GM12878 (cell line): ENCODE results near the gene NMRK1. TPM values are rescaled to one million over a fixed set of nuclear protein-coding genes. Genes with fewer than 3 reads are reported as not detected.

Experiments used
- ATAC-seq: fragments of 200-7000 bp; cut with Tn5 transposase; 3 replicates; pipeline ENCODE4 v1.9.1; 2020; ENCODE audit warnings: mild to moderate bottlenecking, moderate library complexity
- BruUV-seq: library from RNA; stranded (reverse); fragments of 400-500 nt; replicated peaks from 2 replicates; lab custom pipeline; 2021; lab: Mats Ljungman, UMichigan
- CTCF ChIA-PET: fragments of 300-600 bp; sonication (Branson Sonifier 250); formaldehyde crosslinking; extraction: SDS; loops from one replicate; lab custom pipeline; 2021; ENCODE audit warnings: inconsistent platforms; lab: Yijun Ruan, JAX
- POLR2A ChIA-PET: fragments of 350-600 bp; formaldehyde crosslinking; extraction: SDS; loops from one replicate; lab custom pipeline; 2021; ENCODE audit warnings: inconsistent platforms; lab: Charles Lee
- RAD21 ChIA-PET: fragments of 300-600 bp; sonication (Branson Sonifier 250); formaldehyde crosslinking; loops from one replicate; lab custom pipeline; 2023; ENCODE audit warnings: antibody characterized with exemption; ENCODE audit not compliant: unreplicated experiment; lab: Charles Lee
- SMC1A ChIA-PET: fragments of 300-600 bp; sonication (Branson Sonifier 250); formaldehyde crosslinking; loops from one replicate; lab custom pipeline; 2023; ENCODE audit not compliant: unreplicated experiment, uncharacterized antibody; lab: Charles Lee
- DNase-seq: peaks from one replicate; pipeline ENCODE4 v3.0.0-alpha.2; 2011; ENCODE audit warnings: low read depth, low spot score
- FAIRE-seq: peaks from 3 replicates; lab custom pipeline; 2011; peaks lifted over from hg19 to GRCh38; lab: Jason Lieb, UNC
- H2AFZ ChIP-seq: 2 replicates; pipeline ENCODE4 v1.6.0; 2011; ENCODE audit warnings: low read depth, low read length, control low read depth; ENCODE audit not compliant: control insufficient read depth
- H3K27ac ChIP-seq: 2 replicates; pipeline ENCODE4 v1.5.1; 2011; ENCODE audit warnings: control low read depth; ENCODE audit not compliant: control insufficient read depth, insufficient read depth
- H3K27me3 ChIP-seq, 2 experiments: replicated peaks in 1 of 2; 2 replicates each; pipeline versions ENCODE4 v1.6.0 to v1.6.1; 2011; ENCODE audit warnings: low read length in 1 of 2; ENCODE audit not compliant: control insufficient read depth in 2 of 2, insufficient read depth in 2 of 2
- H3K36me3 ChIP-seq, 2 experiments: 2 replicates each; pipeline ENCODE4 v1.5.1; 2011; ENCODE audit warnings: low read length in 1 of 2; ENCODE audit not compliant: control insufficient read depth in 2 of 2, insufficient read depth in 2 of 2
- H3K4me1 ChIP-seq: 2 replicates; pipeline ENCODE4 v1.6.1; 2011; ENCODE audit warnings: mild to moderate bottlenecking, low read length, moderate library complexity, mixed read lengths; ENCODE audit not compliant: control insufficient read depth, insufficient read depth
- H3K4me2 ChIP-seq: 2 replicates; pipeline ENCODE4 v1.6.0; 2011; ENCODE audit warnings: control low read depth; ENCODE audit not compliant: control insufficient read depth, insufficient read depth
- H3K4me3 ChIP-seq: fragments of 200-600 bp; sonication (generic); 2 replicates; pipeline ENCODE4 v1.5.1; 2016
- H3K79me2 ChIP-seq: 2 replicates; pipeline ENCODE4 v1.6.0; 2011; ENCODE audit warnings: low read length; ENCODE audit not compliant: control insufficient read depth, insufficient read depth
- H3K9ac ChIP-seq: 2 replicates; pipeline ENCODE4 v1.8.0; 2011; ENCODE audit warnings: low read length, control low read depth, mixed read lengths; ENCODE audit not compliant: control insufficient read depth, insufficient read depth
- H3K9me3 ChIP-seq: replicated peaks from 3 replicates; pipeline ENCODE4 v1.5.1; 2011; ENCODE audit warnings: mild to moderate bottlenecking, low read length; ENCODE audit not compliant: control insufficient read depth, insufficient read depth
- H4K20me1 ChIP-seq: 2 replicates; pipeline ENCODE4 v1.6.0; 2011; ENCODE audit not compliant: control insufficient read depth, insufficient read depth
- BRCA1 ChIP-seq: IDR thresholded peaks from 2 replicates; pipeline ENCODE4 v1.6.1; 2011; ENCODE audit warnings: low read depth, low read length, improper control_type of control experiment
- CBX5 ChIP-seq: sonication (generic); IDR thresholded peaks from 2 replicates; pipeline ENCODE4 v1.6.1; 2016; ENCODE audit warnings: low read depth, moderate library complexity, mild to moderate bottlenecking, inconsistent platforms
- CHD1 ChIP-seq: IDR thresholded peaks from 2 replicates; pipeline ENCODE4 v1.6.1; 2012; ENCODE audit warnings: low read depth, low read length, improper control_type of control experiment
- FOXK2 ChIP-seq: fragments of 450-650 bp; IDR thresholded peaks from 2 replicates; pipeline ENCODE4 v1.6.1; 2017; ENCODE audit warnings: mild to moderate bottlenecking, moderate library complexity
- FOXM1 ChIP-seq: IDR thresholded peaks from 2 replicates; pipeline ENCODE4 v1.6.1; 2012; ENCODE audit warnings: low read depth, mild to moderate bottlenecking, inconsistent platforms, low read length, moderate library complexity
- IKZF2 ChIP-seq, 2 experiments: fragments of 450-650 bp; IDR thresholded peaks; 2 replicates each; pipeline ENCODE4 v1.6.1; 2017; ENCODE audit warnings: mild to moderate bottlenecking in 2 of 2, moderate library complexity in 2 of 2
- KAT2A ChIP-seq: conservative IDR thresholded peaks from 2 replicates; pipeline ENCODE4 v1.6.1; 2011; ENCODE audit warnings: low read depth, low read length; ENCODE audit not compliant: control insufficient read depth
- LARP7 ChIP-seq: fragments of 450-650 bp; IDR thresholded peaks from 2 replicates; pipeline ENCODE4 v1.6.1; 2017; ENCODE audit warnings: mild to moderate bottlenecking
- MTA2 ChIP-seq: fragments of 450-650 bp; IDR thresholded peaks from 2 replicates; pipeline ENCODE4 v1.6.1; 2016; ENCODE audit warnings: low read depth, mild to moderate bottlenecking, moderate library complexity
- NBN ChIP-seq: fragments of 450-650 bp; IDR thresholded peaks from 2 replicates; pipeline ENCODE4 v1.6.1; 2016
- RBBP5 ChIP-seq: fragments of 200-600 bp; sonication (generic); conservative IDR thresholded peaks from 2 replicates; pipeline ENCODE4 v1.6.1; 2016
- SIX5 ChIP-seq: IDR thresholded peaks from 2 replicates; pipeline ENCODE4 v1.6.1; 2011; ENCODE audit warnings: mild to moderate bottlenecking, low read depth, low read length, moderate library complexity; ENCODE audit not compliant: severe bottlenecking
- SREBF2 ChIP-seq: IDR thresholded peaks from 2 replicates; pipeline ENCODE4 v1.6.1; 2012; ENCODE audit warnings: mild to moderate bottlenecking, low read length
- STAT1 ChIP-seq: fragments of 450-650 bp; conservative IDR thresholded peaks from 2 replicates; pipeline ENCODE4 v1.6.1; 2014; ENCODE audit warnings: antibody characterized with exemption, mild to moderate bottlenecking
- YY1 ChIP-seq: IDR thresholded peaks from 2 replicates; pipeline ENCODE4 v1.6.1; 2011; ENCODE audit warnings: low read depth, mild to moderate bottlenecking, low read length
- ZBED1 ChIP-seq: IDR thresholded peaks from 2 replicates; pipeline ENCODE4 v1.6.1; 2016; ENCODE audit warnings: borderline replicate concordance
- WGBS: methylation state at CpG from one replicate; pipeline ENCODE4 v1.1.6; 2016; ENCODE audit warnings: low lambda C conversion rate; ENCODE audit not compliant: insufficient replicate concordance, insufficient coverage; ENCODE audit errors: missing lambda C conversion rate; 5-methylcytosine and 5-hydroxymethylcytosine counted together
- in situ Hi-C: fragments of 300-500 bp; cut with MboI; formaldehyde crosslinking; loops from 9 replicates; pipeline ENCODE4 v1.14.3; 2018; ENCODE audit warnings: mixed read lengths
- intact Hi-C: fragments of 100-400 bp; cut with micrococcal nuclease; formaldehyde crosslinking; loops from one replicate; pipeline ENCODE4 v1.14.2; 2022; ENCODE audit not compliant: unreplicated experiment
- polyA plus RNA-seq, 11 experiments: library from polyadenylated mRNA; depleted of rRNA in 4 of 11; unstranded in 6 of 11; stranded (reverse) in 5 of 11; fragments of >200 nt; fragmentation: Nextera tagmentation in 4 of 11; fragmentation: Illumina TruSeq in 1 of 11; extraction: Ambion mirVana in 4 of 11; extraction: Trizol in 1 of 11; gene quantifications; 1 replicate in 1 of 11; 2 replicates in 10 of 11; pipeline versions ENCODE4 v1.2.1 to v1.2.3, GENCODE V29; 2011 to 2016; ENCODE audit warnings: inconsistent platforms in 2 of 11, missing spikeins in 2 of 11, low read depth in 1 of 11
- total RNA-seq, 4 experiments: library from RNA; depleted of rRNA in 3 of 4; stranded (reverse); fragments of >200 nt in 3 of 4; fragmentation: Illumina TruSeq in 1 of 4; extraction: Trizol in 1 of 4; gene quantifications; 2 replicates each; pipeline versions ENCODE4 v1.2.1 to v1.2.3, GENCODE V29; 2013 to 2021
- TF ChIP-seq, protein P1 (sequence below): fragments of 450-650 bp; IDR thresholded peaks from 2 replicates; pipeline ENCODE4 v1.6.1; 2017; ENCODE audit warnings: mild to moderate bottlenecking, moderate library complexity

NMRK1 gene
- total and polyA plus RNA-seq, 10 of the 15 experiments (the other 5 are each of a cell fraction or from before 2014, with no cell fraction given), result 8.4 to 17.2 (median 12.1) TPM

GRCh38 chr9:75054368-75055001 lies 33.5 kb downstream of the NMRK1 start:
- WGBS, result 44% methylated on average over 5 of the region's 5 CpGs
- no peak overlapping the region for H3K4me2 ChIP-seq
- RAD21 ChIA-PET, result no interaction called here
- CTCF ChIA-PET, result interaction anchor here (0.6 to 1.8 kb wide), 4 partner anchors 21 to 282 kb away, joined by 3 to 8 read pairs (median 5); no protein-coding TSS in a partner anchor
- intact Hi-C loops (no loop called here), in situ Hi-C loops (no loop called here)
- H2AFZ ChIP-seq, result no peak overlapping the region
- H3K36me3 ChIP-seq, result no peaks in the 10 kb centered on the region
- no TSS peak for BruUV-seq
- H3K27ac ChIP-seq, result no peak overlapping the region
- TF ChIP-seq SREBF2 (no peak), KAT2A (no peak), ZBED1 (no peak), LARP7 (no peak), SIX5 (no peak), IKZF2 (IDR thresholded peaks at IDR 0.05) (no peak), STAT1 (no peak), CHD1 (no peak), YY1 (no peak), CBX5 (no peak), NBN (no peak), FOXM1 (no peak), FOXK2 (no peak), MTA2 (no peak), RBBP5 (no peak), BRCA1 (no peak)
- TF ChIP-seq, protein P1, sequence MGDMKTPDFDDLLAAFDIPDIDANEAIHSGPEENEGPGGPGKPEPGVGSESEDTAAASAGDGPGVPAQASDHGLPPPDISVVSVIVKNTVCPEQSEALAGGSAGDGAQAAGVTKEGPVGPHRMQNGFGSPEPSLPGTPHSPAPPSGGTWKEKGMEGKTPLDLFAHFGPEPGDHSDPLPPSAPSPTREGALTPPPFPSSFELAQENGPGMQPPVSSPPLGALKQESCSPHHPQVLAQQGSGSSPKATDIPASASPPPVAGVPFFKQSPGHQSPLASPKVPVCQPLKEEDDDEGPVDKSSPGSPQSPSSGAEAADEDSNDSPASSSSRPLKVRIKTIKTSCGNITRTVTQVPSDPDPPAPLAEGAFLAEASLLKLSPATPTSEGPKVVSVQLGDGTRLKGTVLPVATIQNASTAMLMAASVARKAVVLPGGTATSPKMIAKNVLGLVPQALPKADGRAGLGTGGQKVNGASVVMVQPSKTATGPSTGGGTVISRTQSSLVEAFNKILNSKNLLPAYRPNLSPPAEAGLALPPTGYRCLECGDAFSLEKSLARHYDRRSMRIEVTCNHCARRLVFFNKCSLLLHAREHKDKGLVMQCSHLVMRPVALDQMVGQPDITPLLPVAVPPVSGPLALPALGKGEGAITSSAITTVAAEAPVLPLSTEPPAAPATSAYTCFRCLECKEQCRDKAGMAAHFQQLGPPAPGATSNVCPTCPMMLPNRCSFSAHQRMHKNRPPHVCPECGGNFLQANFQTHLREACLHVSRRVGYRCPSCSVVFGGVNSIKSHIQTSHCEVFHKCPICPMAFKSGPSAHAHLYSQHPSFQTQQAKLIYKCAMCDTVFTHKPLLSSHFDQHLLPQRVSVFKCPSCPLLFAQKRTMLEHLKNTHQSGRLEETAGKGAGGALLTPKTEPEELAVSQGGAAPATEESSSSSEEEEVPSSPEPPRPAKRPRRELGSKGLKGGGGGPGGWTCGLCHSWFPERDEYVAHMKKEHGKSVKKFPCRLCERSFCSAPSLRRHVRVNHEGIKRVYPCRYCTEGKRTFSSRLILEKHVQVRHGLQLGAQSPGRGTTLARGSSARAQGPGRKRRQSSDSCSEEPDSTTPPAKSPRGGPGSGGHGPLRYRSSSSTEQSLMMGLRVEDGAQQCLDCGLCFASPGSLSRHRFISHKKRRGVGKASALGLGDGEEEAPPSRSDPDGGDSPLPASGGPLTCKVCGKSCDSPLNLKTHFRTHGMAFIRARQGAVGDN, result no peak
- no peak overlapping the region for H3K4me3 ChIP-seq
- no peak overlapping the region for H3K9ac ChIP-seq
- SMC1A ChIA-PET, result interaction anchor here (0.6 to 1.3 kb wide), 4 partner anchors 8 to 313 kb away, joined by 3 to 4 read pairs (median 3); no protein-coding TSS in a partner anchor
- ATAC-seq, result no peak
- H3K4me1 ChIP-seq, result no peaks in the 10 kb centered on the region; the same call in 1 of the 2 replicates
- no peak for DNase-seq
- H3K79me2 ChIP-seq, result no peaks in the 10 kb centered on the region
- no peak for FAIRE-seq
- no peaks in the 10 kb centered on the region for H3K9me3 ChIP-seq
- POLR2A ChIA-PET, result interaction anchor here (0.6 to 1.4 kb wide), 6 partner anchors 8 to 102 kb away, joined by 3 to 5 read pairs (median 3); partner anchors contain the start of genes C9orf40 and CARNMT1
- H4K20me1 ChIP-seq, result no peaks in the 10 kb centered on the region
- no peaks in the 10 kb centered on the region for H3K27me3 ChIP-seq
